ENCODE results near the gene DUSP16.

GRCh38 chr12:12508612-12509011 lies 54.1 kb downstream of the DUSP16 start:
- TF ChIP-seq CTCF (IDR thresholded peaks at IDR 0.05) (no peak), EZH2phosphoT487 (IDR thresholded peaks at IDR 0.05) (no peak)

All from neural progenitor cell (in vitro differentiated cells).